GM13976 (cell line): ENCODE results near the gene BCDIN3D.

Source experiments
- DNase-seq: peaks from one replicate; pipeline ENCODE4 v3.0.0; 2012; ENCODE audit warnings: low spot score
- CTCF ChIP-seq: IDR thresholded peaks from 2 replicates; pipeline ENCODE4 v1.5.1; 2012; ENCODE audit warnings: borderline replicate concordance, mild to moderate bottlenecking; ENCODE audit not compliant: insufficient read depth; ENCODE audit errors: extremely low read depth, missing control alignments, control extremely low read depth
- in situ Hi-C: fragments of 300-500 bp; cut with MboI; formaldehyde crosslinking; loops from one replicate; pipeline ENCODE4 v1.12.0; 2022; ENCODE audit warnings: low sequenced_read_pairs, mixed read lengths, inconsistent platforms; ENCODE audit not compliant: unreplicated experiment

BCDIN3D gene

GRCh38 chr12:49808686-49809380 is 34.1 kb downstream of the BCDIN3D start:
- in situ Hi-C loops, result no loop called here
- TF ChIP-seq CTCF, result no peak
- DNase-seq, result no peak

- TF ChIP-seq CTCF, result no peak
- in situ Hi-C loops, result no loop called here
- no peak for DNase-seq
These were observed 34.8 kb downstream of the BCDIN3D start for GRCh38 chr12:49807991-49808580.

GRCh38 chr12:49806877-49807276 is 36.0 kb downstream of the BCDIN3D start:
- no peak for DNase-seq
- TF ChIP-seq CTCF, result no peak
- in situ Hi-C loops, result no loop called here

GRCh38 chr12:49806321-49806813 is 36.5 kb downstream of the BCDIN3D start:
- no peak for DNase-seq
- no peak for TF ChIP-seq CTCF
- in situ Hi-C loops, result no loop called here

GRCh38 chr12:49805409-49805808 is 37.5 kb downstream of the BCDIN3D start:
- no peak for TF ChIP-seq CTCF
- in situ Hi-C loops, result no loop called here
- DNase-seq, result no peak

- no peak for TF ChIP-seq CTCF
- DNase-seq, result no peak
- in situ Hi-C loops, result no loop called here
These were observed 38.1 kb downstream of the BCDIN3D start for GRCh38 chr12:49804821-49805220.
